T-helper 1 cell treated with Interleukin-12 subunit alpha and Interleukin-12 subunit beta and Interleukin-4 antibody, amounts not matched to agents 30 μg/mL and 1 μg/mL, for 36 hours (primary cell): ENCODE data around the gene YWHAB.
A peak's percentile ranks its signal among the peaks of the same experiment; 100 is the strongest.
"Not testable (repeated sequence)": the region's sequence is repeated elsewhere in the genome, so short reads cannot be mapped to it uniquely, and the experiment has no call there.

Source experiments
- H3K27ac Mint-ChIP-seq: one replicate; pipeline ENCODE4 v1.8.0; 2021; ENCODE audit warnings: mild to moderate bottlenecking, mixed read lengths
- H3K27me3 Mint-ChIP-seq: one replicate; pipeline ENCODE4 v1.8.0; 2021; ENCODE audit warnings: low read depth, mixed read lengths
- H3K36me3 Mint-ChIP-seq: one replicate; pipeline ENCODE4 v1.8.0; 2021; ENCODE audit warnings: low read depth, mixed read lengths
- H3K4me1 Mint-ChIP-seq: one replicate; pipeline ENCODE4 v1.8.0; 2021; ENCODE audit warnings: low read depth, mixed read lengths
- H3K4me3 Mint-ChIP-seq: one replicate; pipeline ENCODE4 v1.8.0; 2021; ENCODE audit warnings: mild to moderate bottlenecking, moderate library complexity, mixed read lengths
- H3K9me3 Mint-ChIP-seq: one replicate; pipeline ENCODE4 v1.8.0; 2021; ENCODE audit warnings: mixed read lengths

YWHAB gene

DNA sequence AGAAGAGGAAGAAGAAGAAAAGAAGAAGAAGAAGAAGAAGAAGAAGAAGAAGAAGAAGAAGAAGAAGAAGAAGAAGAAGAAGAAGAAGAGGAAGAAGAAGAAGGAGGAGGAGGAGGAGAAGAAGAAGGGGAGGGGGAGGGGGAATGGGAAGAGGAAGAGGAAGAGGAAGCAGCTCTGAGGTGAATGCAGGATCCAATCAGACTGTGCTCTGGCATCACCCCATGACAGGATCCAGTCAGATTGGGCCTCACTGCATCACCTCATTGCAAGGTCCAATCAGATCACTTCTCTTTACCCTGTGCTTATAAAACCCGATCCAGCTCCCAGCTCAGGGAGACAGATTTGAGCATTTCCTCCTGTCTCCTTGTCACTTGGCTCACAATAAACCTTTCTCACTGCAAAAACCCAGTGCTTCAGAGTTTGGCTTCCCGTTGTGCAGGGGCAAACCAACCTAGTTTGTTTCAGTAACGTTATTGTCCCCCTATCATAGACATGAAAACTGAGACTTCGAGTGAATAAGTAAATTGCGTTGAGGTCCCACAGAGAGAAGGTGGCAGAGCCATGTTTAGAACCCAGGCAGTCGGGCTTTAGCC, 28.6 kb upstream of the YWHAB start:
- Mint-ChIP-seq H3K4me3 (no peak overlapping the region), H3K4me1 (peaks cover 4% of the 10 kb centered on the region), H3K27me3 (peaks cover 8% of the 10 kb centered on the region), H3K36me3 (no peaks in the 10 kb centered on the region), H3K9me3 (no peaks in the 10 kb centered on the region), H3K27ac (no peak overlapping the region)

DNA sequence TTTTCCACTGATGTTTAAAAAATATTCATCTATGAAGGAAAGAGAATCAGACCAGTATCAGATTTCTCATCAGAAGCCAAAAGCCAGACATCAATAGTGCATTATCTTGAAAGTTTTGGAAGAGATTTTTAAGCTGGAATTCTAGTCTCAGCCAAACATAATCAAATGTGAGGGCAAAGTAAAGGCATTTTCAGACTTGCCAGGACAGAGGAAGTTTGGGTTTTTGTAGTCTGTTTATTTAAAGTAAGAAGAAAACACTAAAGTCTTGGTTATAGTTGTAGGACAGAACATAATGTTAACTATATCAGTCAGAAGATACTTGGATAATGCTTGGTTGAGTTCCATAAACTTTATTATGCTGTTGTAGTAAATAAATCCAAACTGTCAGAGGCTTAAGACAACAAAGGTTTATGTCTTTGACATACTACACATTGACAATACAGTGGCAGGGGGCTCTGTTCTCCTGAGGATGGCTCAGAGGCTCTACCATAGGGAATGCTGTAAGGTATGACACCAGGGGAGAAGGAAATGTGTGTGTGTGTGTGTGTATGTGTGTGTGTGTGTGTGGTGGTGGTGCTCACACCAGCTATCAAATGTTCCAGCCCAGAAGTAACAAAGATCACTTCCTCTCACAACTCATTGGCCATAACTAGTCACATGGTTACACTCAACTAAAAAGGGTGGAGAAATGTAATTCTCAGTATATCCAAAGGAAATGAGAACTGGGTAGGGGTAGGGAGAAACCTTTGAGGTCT, 26.7 kb upstream of the YWHAB start:
- no peak overlapping the region for H3K4me3 Mint-ChIP-seq
- no peaks in the 10 kb centered on the region for H3K36me3 Mint-ChIP-seq
- H3K9me3 Mint-ChIP-seq = no peaks in the 10 kb centered on the region
- no peaks in the 10 kb centered on the region for H3K27me3 Mint-ChIP-seq
- no peak overlapping the region for H3K27ac Mint-ChIP-seq
- H3K4me1 Mint-ChIP-seq = peaks cover 4% of the 10 kb centered on the region

DNA sequence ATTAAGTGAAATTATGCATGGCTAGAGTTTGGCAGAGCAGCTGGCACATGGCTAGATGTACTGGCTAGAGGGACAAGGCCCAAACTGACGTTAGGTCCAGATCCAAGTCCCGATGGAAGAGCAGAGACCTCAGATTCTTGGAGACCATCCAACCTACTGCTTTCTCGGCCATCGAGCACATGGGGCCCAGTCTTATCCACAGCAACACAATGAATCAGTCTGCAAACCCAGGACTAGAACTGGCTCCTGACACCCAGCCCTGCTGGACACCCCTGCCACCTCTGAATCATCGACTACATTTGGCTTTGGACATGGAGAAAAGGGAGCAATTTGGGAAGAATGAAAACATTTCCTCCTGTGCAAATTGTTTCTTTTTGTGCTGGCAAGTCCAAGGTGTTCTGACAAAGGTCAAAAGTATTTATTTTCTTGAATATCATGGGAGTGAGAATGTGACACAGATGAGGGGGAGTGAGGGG, 23.9 kb upstream of the YWHAB start:
- no peaks in the 10 kb centered on the region for H3K9me3 Mint-ChIP-seq
- peaks cover 4% of the 10 kb centered on the region for H3K4me1 Mint-ChIP-seq
- H3K4me3 Mint-ChIP-seq = no peak overlapping the region
- no peaks in the 10 kb centered on the region for H3K36me3 Mint-ChIP-seq
- H3K27ac Mint-ChIP-seq = no peak overlapping the region
- peaks cover 4% of the 10 kb centered on the region for H3K27me3 Mint-ChIP-seq

DNA sequence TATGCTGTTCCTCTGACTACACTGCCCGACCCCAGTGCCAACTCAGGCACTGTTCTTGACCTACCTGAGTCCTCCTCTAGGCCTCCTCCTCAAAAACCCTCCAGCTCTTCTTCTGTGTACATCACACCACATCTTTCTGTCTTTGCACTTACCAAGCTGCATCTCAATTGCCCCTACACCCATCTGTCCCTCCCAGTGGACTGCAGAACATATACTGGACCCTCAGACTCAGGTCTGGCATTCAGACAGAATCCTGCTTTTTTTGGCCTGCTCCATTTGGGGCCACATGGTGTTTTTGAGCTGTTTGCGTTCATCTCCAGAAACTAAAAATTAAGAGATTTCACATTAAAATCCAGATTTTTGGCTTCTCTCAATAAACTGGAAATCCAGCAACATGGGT, 23.2 kb upstream of the YWHAB start:
- Mint-ChIP-seq H3K36me3 (no peaks in the 10 kb centered on the region), H3K27ac (no peak overlapping the region), H3K4me1 (peaks cover 8% of the 10 kb centered on the region), H3K27me3 (peaks cover 4% of the 10 kb centered on the region), H3K4me3 (no peak overlapping the region), H3K9me3 (no peaks in the 10 kb centered on the region)

DNA sequence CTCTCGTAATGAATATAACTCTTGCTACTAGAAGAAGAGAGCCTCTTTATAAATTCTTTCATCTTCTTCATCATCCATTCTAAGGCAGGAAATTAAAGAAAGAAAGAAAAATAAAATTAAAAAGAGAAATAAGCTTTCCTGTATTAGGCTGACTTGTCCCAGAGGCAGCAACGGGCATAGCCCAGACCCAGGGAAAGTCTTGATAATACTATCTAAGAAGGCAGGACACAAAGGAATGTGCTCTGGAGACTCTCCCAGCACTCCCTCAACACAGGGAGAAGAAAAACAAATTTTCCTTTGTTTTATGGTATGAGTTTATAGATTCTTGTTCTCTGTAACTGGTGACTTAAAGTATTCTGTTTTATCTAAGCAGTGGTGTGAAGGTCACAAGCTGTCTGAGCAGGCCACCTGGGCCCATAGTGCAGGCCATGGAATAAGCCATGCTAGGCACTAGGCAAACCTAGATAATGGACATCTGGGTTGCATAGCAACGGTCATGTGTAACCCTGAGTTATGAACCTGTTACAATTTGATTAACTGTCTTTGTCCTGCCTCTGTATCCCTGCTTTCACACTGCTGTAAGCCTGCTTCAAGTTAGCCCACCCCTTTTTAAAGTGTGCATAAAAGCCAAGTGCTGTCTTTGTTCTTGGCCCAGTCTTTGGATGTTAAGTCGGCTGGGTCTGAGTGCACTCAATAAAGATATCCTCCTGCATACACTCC, 22.0 kb upstream of the YWHAB start:
- not testable (repeated sequence) for H3K27ac Mint-ChIP-seq, H3K27me3 Mint-ChIP-seq, H3K9me3 Mint-ChIP-seq, H3K36me3 Mint-ChIP-seq, H3K4me3 Mint-ChIP-seq
- peaks cover 10% of the 10 kb centered on the region for H3K4me1 Mint-ChIP-seq

DNA sequence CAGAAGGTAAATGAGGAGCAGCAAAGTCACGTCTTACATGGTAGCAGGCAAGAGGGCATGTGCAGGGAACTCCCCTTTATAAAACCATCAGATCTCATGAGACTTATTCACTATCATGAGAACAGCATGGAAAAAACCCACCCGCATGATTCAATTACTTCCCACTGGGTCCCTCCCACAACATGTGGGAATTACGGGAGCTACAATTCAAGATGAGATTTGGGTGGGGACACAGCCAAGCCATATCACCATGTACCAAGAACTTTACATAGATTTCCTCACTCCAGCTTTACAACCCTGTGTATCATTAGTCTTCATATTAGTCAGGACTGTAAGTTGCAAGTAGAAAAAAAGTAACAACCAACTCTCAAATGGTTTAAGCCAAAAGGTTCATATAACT, 21.0 kb upstream of the YWHAB start:
- H3K4me3 Mint-ChIP-seq, H3K36me3 Mint-ChIP-seq, H3K4me1 Mint-ChIP-seq, H3K9me3 Mint-ChIP-seq, H3K27me3 Mint-ChIP-seq, H3K27ac Mint-ChIP-seq: not testable (repeated sequence)

DNA sequence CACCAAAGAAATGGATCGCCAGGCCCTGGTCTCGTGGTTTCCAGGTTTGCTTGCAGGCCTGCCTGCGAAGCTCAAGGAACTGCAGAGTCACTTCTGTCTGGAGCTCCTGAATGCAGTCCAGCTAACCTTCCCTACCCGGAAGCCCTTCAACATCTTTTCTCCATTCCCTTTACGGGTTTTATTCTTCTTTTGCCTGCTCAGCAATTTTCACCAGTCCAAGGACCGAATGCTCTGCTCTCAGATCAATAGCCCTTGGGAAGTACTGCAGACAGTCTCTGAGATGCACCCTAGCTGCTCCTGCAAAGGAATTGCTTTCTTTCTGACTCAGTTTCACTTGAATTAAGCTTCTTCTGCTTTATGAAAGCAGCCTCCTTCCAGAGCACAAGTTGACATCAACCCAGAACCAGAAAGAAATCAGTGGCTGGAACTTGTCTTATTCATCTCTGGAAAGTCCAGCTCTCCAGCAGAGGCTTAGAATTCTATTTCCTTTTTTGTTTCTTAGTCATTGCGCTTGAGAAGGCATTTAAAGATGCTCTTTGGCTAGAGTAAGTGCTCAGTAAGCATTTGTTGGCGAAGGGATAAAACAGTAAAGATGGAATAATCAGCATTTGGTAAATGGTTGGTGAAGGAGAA, 18.7 kb upstream of the YWHAB start:
- H3K36me3 Mint-ChIP-seq = no peaks in the 10 kb centered on the region
- peak overlapping the region; percentile 38 for H3K27ac Mint-ChIP-seq
- peak overlapping the region; percentile 43 for H3K4me3 Mint-ChIP-seq
- H3K9me3 Mint-ChIP-seq = no peaks in the 10 kb centered on the region
- H3K27me3 Mint-ChIP-seq = peaks cover 11% of the 10 kb centered on the region
- H3K4me1 Mint-ChIP-seq = peaks cover 6% of the 10 kb centered on the region

DNA sequence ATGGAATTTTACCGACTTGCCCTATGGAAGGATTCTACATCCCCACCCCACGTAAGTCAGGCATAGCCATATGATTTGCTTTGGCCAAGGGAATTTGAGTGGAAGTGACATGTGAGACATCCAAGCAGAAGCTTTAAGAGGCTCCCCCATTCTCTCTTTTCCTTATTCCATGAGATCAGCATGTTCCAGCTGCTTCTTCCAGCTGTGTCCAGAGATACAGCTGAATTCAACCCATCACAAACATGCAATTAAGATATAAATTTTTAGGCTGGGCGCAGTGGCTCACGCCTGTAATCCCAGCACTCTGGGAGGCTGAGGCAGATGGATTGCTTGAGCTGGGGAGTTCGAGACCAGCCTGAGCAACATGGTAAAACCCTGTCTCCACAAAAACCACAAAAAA, 16.0 kb upstream of the YWHAB start:
- Mint-ChIP-seq H3K27ac (no peak overlapping the region), H3K9me3 (no peaks in the 10 kb centered on the region), H3K27me3 (peaks cover 7% of the 10 kb centered on the region), H3K4me1 (peaks cover 6% of the 10 kb centered on the region), H3K4me3 (no peak overlapping the region), H3K36me3 (no peaks in the 10 kb centered on the region)

DNA sequence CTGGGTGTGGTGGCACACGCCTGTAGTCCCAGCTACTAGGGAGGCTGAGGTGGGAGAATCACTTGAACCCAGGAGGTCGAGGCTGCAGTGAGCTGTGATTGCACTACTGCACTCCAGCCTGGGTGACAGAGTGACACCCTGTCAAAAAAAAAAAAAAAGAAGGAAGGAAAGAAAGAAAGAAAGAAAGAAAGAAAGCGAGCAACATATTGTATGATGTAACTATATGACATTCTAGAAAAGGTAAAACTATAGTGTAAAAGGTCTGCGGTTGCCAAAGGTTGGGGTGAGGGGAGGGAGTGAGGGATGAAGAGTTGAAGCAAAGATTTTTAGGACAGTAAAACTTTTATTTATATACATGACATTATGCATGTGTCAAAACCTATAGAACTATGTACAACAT, 3.1 kb upstream of the YWHAB start:
- H3K4me1 Mint-ChIP-seq = peaks cover 23% of the 10 kb centered on the region
- not testable (repeated sequence) for H3K27ac Mint-ChIP-seq, H3K36me3 Mint-ChIP-seq, H3K4me3 Mint-ChIP-seq, H3K9me3 Mint-ChIP-seq
- peaks cover 16% of the 10 kb centered on the region for H3K27me3 Mint-ChIP-seq

DNA sequence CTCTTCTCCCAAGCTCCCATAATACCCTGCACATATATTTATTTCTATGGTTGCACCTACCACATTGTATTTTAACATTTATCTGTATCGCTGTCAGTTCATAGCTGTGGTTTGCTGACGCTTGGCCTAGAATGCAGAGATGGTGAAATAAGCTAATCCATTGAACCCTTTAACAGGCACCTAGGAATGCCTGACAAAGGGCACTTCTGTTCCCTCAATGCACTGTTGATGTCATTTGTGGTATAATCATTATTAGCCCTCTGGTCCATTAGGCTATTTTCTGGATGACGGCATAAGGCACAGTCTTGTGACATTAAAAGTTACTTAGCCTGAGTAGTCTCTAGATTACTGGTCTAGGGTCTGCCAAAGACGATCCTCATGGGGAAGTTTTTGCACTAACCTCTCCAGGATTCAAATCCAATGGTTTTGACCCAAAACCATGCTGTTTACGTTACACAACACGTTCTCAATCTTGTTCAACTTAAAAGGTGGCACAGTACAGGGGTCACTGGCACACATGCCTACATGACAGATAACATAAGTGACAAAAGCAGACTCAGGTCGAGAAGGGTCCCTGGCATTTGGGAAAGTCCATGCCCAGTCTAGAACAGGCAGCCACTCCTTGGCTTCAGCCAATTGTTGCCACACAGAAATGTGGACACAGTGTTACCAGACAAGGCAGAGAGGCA, 2.1 kb upstream of the YWHAB start:
- Mint-ChIP-seq H3K4me1 (peaks cover 30% of the 10 kb centered on the region), H3K27ac (no peak overlapping the region), H3K4me3 (peak overlapping the region; percentile 1), H3K27me3 (peaks cover 10% of the 10 kb centered on the region), H3K9me3 (no peaks in the 10 kb centered on the region), H3K36me3 (peaks cover 8% of the 10 kb centered on the region)

DNA sequence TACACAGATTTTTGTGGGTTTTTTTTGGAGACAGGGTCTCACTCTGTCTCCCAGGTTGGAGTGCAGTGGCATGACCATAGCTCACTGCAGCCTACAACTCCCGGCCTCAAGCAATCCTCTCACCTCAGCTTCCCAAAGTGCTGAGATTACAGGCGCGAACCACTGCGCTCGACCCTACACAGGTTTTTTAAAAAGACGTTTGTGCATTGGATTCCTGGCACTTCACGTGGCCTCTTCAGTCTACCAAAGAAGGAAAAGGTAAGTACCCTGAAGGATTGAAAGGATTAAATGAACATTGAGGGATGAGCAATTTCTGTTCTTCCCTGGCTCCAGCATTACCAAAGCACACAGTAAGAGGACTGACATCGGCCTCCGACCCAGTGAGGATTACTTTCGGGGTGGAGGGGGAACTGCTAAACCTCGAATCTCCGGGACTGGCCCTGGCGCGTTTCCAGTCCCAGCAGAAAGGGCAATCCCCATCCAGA, 556 bp upstream of the YWHAB start:
- Mint-ChIP-seq H3K4me1 (peaks cover 45% of the 10 kb centered on the region), H3K27me3 (no peaks in the 10 kb centered on the region), H3K9me3 (no peaks in the 10 kb centered on the region), H3K36me3 (peaks cover 13% of the 10 kb centered on the region), H3K4me3 (peak overlapping the region; percentile 92), H3K27ac (peak overlapping the region; percentile 86)

DNA sequence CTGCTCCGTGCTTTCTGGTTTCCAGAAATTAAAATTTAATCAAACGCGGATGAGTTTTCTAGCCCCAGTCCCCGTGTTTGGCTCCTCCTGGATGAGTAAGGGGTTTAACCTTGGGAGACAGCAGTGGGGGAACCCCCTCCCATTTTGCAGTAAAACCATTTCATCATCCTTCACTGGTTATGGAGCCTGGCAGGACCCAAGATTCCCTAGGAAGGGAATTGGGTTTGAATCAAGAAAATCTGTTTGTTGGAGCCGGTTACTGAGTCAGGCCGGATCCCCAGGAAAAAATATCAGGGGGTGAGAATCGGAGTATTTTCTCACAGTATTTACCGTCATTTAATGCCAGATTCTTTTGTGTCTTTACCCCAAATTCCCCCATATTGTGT, 754 bp downstream of the YWHAB start:
- H3K4me3 Mint-ChIP-seq = peak overlapping the region; percentile 96
- H3K27ac Mint-ChIP-seq = peak overlapping the region; percentile 86
- H3K9me3 Mint-ChIP-seq = no peaks in the 10 kb centered on the region
- no peaks in the 10 kb centered on the region for H3K27me3 Mint-ChIP-seq
- peaks cover 17% of the 10 kb centered on the region for H3K36me3 Mint-ChIP-seq
- H3K4me1 Mint-ChIP-seq = peaks cover 47% of the 10 kb centered on the region

DNA sequence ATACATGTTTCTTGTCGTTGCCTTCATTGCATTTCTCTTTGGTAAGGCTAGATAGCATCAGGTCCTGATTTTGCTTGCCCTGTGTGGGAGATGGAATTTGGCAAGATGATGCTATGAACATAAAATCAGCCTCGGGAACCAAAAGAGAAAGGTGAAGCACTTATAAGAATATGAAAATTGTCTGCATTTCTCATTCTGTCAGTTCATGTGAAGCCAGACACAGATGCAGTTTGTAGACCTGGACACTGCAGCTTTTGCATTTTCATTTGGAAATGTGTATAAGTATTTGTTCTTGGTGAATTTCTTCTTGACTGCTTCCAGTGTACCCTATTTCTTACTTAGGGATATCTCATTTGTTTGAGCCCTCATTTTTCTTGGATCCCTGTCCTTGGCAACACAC, 1.3 kb downstream of the YWHAB start:
- Mint-ChIP-seq H3K4me1 (peaks cover 52% of the 10 kb centered on the region), H3K27ac (peak overlapping the region; percentile 86), H3K27me3 (no peaks in the 10 kb centered on the region), H3K9me3 (no peaks in the 10 kb centered on the region), H3K36me3 (peaks cover 21% of the 10 kb centered on the region), H3K4me3 (peak overlapping the region; percentile 96)

DNA sequence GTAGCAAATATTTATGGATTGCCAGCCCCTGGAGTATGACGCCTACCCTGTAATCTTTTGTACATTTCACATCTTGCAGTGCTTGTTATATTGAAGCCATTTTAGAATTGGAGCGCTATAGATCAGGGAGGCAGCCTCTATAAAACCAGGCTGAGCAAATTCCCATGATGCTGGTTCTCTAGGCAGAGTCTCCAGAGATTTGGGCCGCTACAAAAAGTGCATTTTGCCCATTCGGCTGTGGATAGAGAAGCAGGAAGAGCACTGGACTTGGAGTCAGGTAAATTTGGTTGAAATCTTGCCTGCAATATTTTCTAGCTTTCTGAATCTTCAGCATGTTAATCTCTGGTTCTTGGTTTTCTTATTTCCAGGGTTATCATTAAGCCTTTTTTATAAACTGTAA, 2.0 kb downstream of the YWHAB start:
- Mint-ChIP-seq H3K36me3 (peaks cover 25% of the 10 kb centered on the region), H3K9me3 (no peaks in the 10 kb centered on the region), H3K4me1 (peaks cover 58% of the 10 kb centered on the region), H3K27me3 (no peaks in the 10 kb centered on the region), H3K4me3 (peak overlapping the region; percentile 96), H3K27ac (peak overlapping the region; percentile 42)
